ENCODE results near the gene YTHDF1.
"Not testable (repeated sequence)": the region's sequence is repeated elsewhere in the genome, so short reads cannot be mapped to it uniquely, and the experiment has no call there.

The YTHDF1 gene

GRCh38 chr20:63167918-63168520 is 47.9 kb downstream of the YTHDF1 start:
- DNase-seq = no peak

GRCh38 chr20:63167026-63167917 is 48.7 kb downstream of the YTHDF1 start:
- DNase-seq = no peak

GRCh38 chr20:63166193-63167020 is 49.5 kb downstream of the YTHDF1 start:
- no peak for DNase-seq

GRCh38 chr20:63165356-63166192 is 50.4 kb downstream of the YTHDF1 start:
- no peak for DNase-seq

GRCh38 chr20:63164484-63165355 is 51.2 kb downstream of the YTHDF1 start:
- DNase-seq = no peak

- peak; percentile 35 for DNase-seq
Measured at GRCh38 chr20:63163596-63164483, 52.1 kb downstream of the YTHDF1 start.

- DNase-seq = no peak
Measured at GRCh38 chr20:63163171-63163570, 52.8 kb downstream of the YTHDF1 start.

GRCh38 chr20:63162206-63162795 is 53.6 kb downstream of the YTHDF1 start:
- no peak for DNase-seq

GRCh38 chr20:63161176-63161651 is 54.7 kb downstream of the YTHDF1 start:
- no peak for DNase-seq

- no peak for DNase-seq
Measured at GRCh38 chr20:63160641-63161175, 55.2 kb downstream of the YTHDF1 start.

- no peak for DNase-seq
Measured at GRCh38 chr20:63159826-63160640, 55.9 kb downstream of the YTHDF1 start.

GRCh38 chr20:63159251-63159650 is 56.7 kb downstream of the YTHDF1 start:
- not testable (repeated sequence) for DNase-seq

GRCh38 chr20:63158845-63159244 is 57.1 kb downstream of the YTHDF1 start:
- DNase-seq = no peak

- DNase-seq = no peak
Measured at GRCh38 chr20:63158352-63158751, 57.6 kb downstream of the YTHDF1 start.

GRCh38 chr20:63157431-63157830 is 58.5 kb downstream of the YTHDF1 start:
- DNase-seq = not testable (repeated sequence)

- no peak for DNase-seq
Measured at GRCh38 chr20:63156221-63156671, 59.7 kb downstream of the YTHDF1 start.

GRCh38 chr20:63155266-63156165 is 60.4 kb downstream of the YTHDF1 start:
- DNase-seq = no peak
